Loucy (cell line): ENCODE results near the gene USP15.

Source experiments
- H2AFZ ChIP-seq: fragments of 200-600 bp; sonication (generic); 2 replicates; pipeline ENCODE4 v1.6.0; 2016; ENCODE audit warnings: antibody characterized with exemption, mild to moderate bottlenecking, low read length, moderate library complexity
- H3F3A ChIP-seq: fragments of 200-600 bp; 2 replicates; pipeline ENCODE4 v1.6.0; 2016; ENCODE audit warnings: antibody characterized with exemption, low read depth, mild to moderate bottlenecking
- H3K27me3 ChIP-seq: fragments of 200-600 bp; sonication (generic); 2 replicates; pipeline ENCODE4 v1.6.1; 2014; ENCODE audit warnings: low read length, mild to moderate bottlenecking; ENCODE audit not compliant: insufficient read depth, poor library complexity, severe bottlenecking
- H3K36me3 ChIP-seq: fragments of 200-600 bp; sonication (generic); 2 replicates; pipeline ENCODE4 v1.6.1; 2016; ENCODE audit warnings: low read length; ENCODE audit not compliant: insufficient read depth
- H3K4me1 ChIP-seq: fragments of 200-600 bp; sonication (generic); 2 replicates; pipeline ENCODE4 v1.5.1; 2014; ENCODE audit warnings: low read length, mild to moderate bottlenecking; ENCODE audit not compliant: insufficient read depth, poor library complexity, severe bottlenecking
- H3K4me2 ChIP-seq: fragments of 200-600 bp; sonication (generic); 2 replicates; pipeline ENCODE4 v1.6.0; 2014; ENCODE audit warnings: antibody characterized with exemption, low read length, low read depth, mild to moderate bottlenecking; ENCODE audit not compliant: poor library complexity, severe bottlenecking
- H3K4me3 ChIP-seq: fragments of 200-600 bp; sonication (generic); 2 replicates; pipeline ENCODE4 v1.5.1; 2014; ENCODE audit warnings: low read length, mild to moderate bottlenecking, mixed read lengths; ENCODE audit not compliant: poor library complexity, severe bottlenecking
- H3K79me2 ChIP-seq: fragments of 200-600 bp; sonication (generic); 2 replicates; pipeline ENCODE4 v1.6.1; 2014; ENCODE audit warnings: low read length; ENCODE audit not compliant: insufficient read depth
- H3K9ac ChIP-seq: fragments of 200-600 bp; sonication (generic); 2 replicates; pipeline ENCODE4 v1.6.0; 2014; ENCODE audit warnings: mild to moderate bottlenecking, low read depth, low read length, moderate library complexity; ENCODE audit not compliant: poor library complexity, severe bottlenecking
- H3K9me2 ChIP-seq: fragments of 200-600 bp; sonication (generic); replicated peaks from 2 replicates; pipeline ENCODE4 v1.6.1; 2016; ENCODE audit warnings: low read depth, low read length, mixed read lengths
- H3K9me3 ChIP-seq: fragments of 200-600 bp; sonication (generic); 2 replicates; pipeline ENCODE4 v1.6.1; 2014; ENCODE audit warnings: mild to moderate bottlenecking, antibody characterized with exemption, low read length, low read depth; ENCODE audit not compliant: insufficient read depth
- H4K20me1 ChIP-seq: fragments of 200-600 bp; sonication (generic); 2 replicates; pipeline ENCODE4 v1.6.0; 2014; ENCODE audit warnings: antibody characterized with exemption, low read length, mild to moderate bottlenecking; ENCODE audit not compliant: insufficient read depth, poor library complexity, severe bottlenecking
- EZH2phosphoT487 ChIP-seq: fragments of 200-600 bp; IDR thresholded peaks from 2 replicates; pipeline ENCODE4 v1.6.1; 2018; ENCODE audit warnings: antibody characterized with exemption, mild to moderate bottlenecking, moderate library complexity, borderline replicate concordance
- TF ChIP-seq, protein P1 (sequence below): fragments of 200-600 bp; sonication (generic); conservative IDR thresholded peaks from 2 replicates; pipeline ENCODE4 v1.5.1; 2014; ENCODE audit warnings: mild to moderate bottlenecking, antibody characterized with exemption, low read length

The USP15 gene

DNA sequence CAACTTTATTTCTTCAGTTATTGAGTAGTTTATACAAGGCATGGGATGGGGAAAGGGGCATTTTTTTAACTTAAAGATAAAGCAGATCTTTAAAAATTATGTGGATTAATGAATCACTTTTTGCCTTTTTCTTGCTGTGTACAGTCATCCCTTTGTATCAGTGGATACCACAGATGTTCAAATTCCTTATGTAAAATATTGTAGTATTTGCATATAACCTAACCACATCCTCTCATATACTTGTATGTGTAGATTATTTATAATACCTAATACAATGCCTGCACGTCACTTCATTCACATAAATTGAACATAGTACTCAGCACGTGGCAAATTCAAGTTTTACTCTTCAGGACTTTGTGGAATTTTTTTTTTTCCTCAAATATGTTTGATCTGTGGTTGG, 139.9 kb downstream of the USP15 start:
- Histone ChIP-seq H3K27me3 (no peaks in the 10 kb centered on the region), H3K79me2 (no peaks in the 10 kb centered on the region), H3K4me3 (no peak overlapping the region), H3K9me2 (no peaks in the 10 kb centered on the region), H3F3A (no peaks in the 10 kb centered on the region), H4K20me1 (no peaks in the 10 kb centered on the region), H3K4me2 (no peak overlapping the region), H3K36me3 (peaks cover 82% of the 10 kb centered on the region), H2AFZ (no peak overlapping the region), H3K9me3 (no peaks in the 10 kb centered on the region), H3K4me1 (no peaks in the 10 kb centered on the region), H3K9ac (no peak overlapping the region)
- TF ChIP-seq, protein P1, sequence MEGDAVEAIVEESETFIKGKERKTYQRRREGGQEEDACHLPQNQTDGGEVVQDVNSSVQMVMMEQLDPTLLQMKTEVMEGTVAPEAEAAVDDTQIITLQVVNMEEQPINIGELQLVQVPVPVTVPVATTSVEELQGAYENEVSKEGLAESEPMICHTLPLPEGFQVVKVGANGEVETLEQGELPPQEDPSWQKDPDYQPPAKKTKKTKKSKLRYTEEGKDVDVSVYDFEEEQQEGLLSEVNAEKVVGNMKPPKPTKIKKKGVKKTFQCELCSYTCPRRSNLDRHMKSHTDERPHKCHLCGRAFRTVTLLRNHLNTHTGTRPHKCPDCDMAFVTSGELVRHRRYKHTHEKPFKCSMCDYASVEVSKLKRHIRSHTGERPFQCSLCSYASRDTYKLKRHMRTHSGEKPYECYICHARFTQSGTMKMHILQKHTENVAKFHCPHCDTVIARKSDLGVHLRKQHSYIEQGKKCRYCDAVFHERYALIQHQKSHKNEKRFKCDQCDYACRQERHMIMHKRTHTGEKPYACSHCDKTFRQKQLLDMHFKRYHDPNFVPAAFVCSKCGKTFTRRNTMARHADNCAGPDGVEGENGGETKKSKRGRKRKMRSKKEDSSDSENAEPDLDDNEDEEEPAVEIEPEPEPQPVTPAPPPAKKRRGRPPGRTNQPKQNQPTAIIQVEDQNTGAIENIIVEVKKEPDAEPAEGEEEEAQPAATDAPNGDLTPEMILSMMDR, result no peak
- no peak for TF ChIP-seq EZH2phosphoT487

GRCh38 chr12:62401631-62402030, 141.4 kb downstream of the USP15 start:
- no peak overlapping the region for H3K4me2 ChIP-seq
- peaks cover 2% of the 10 kb centered on the region; the same call in 1 of the 2 replicates for H3F3A ChIP-seq
- TF ChIP-seq EZH2phosphoT487, result no peak
- H3K9me3 ChIP-seq, result no peaks in the 10 kb centered on the region
- H3K79me2 ChIP-seq, result no peaks in the 10 kb centered on the region
- no peaks in the 10 kb centered on the region for H3K9me2 ChIP-seq
- H3K4me3 ChIP-seq, result no peak overlapping the region
- peaks cover 81% of the 10 kb centered on the region for H3K36me3 ChIP-seq
- no peaks in the 10 kb centered on the region for H4K20me1 ChIP-seq
- H2AFZ ChIP-seq, result no peak overlapping the region
- no peak overlapping the region for H3K9ac ChIP-seq
- H3K27me3 ChIP-seq, result no peaks in the 10 kb centered on the region
- H3K4me1 ChIP-seq, result no peaks in the 10 kb centered on the region

DNA sequence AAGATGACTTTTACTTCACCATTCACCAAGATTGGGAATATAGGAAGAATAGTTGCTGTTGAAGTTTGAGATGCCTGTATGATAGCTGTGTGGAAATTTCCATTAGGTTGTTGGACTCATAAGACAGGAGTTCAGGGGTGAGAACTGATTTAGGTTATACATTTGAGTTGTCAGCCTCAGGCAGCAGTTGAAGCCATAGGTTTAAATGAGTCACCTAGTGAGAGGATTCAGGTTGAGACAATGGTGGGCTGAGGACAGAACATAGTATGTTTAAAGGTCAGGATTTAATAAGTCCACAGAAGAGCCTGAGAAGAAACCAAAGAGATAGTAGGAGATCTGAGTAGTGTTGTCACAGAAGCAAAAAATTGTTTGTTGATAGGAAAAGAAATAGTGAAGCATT, 142.8 kb downstream of the USP15 start:
- Histone ChIP-seq H3K36me3 (peaks cover 73% of the 10 kb centered on the region), H3K9me2 (no peaks in the 10 kb centered on the region), H3K4me3 (no peak overlapping the region), H3K4me1 (no peaks in the 10 kb centered on the region), H3K79me2 (no peaks in the 10 kb centered on the region), H3F3A (peaks cover 2% of the 10 kb centered on the region; the same call in 1 of the 2 replicates), H3K9me3 (no peaks in the 10 kb centered on the region), H2AFZ (no peak overlapping the region), H3K4me2 (no peak overlapping the region), H4K20me1 (no peaks in the 10 kb centered on the region), H3K9ac (no peak overlapping the region), H3K27me3 (no peaks in the 10 kb centered on the region)
- TF ChIP-seq EZH2phosphoT487, result no peak
- TF ChIP-seq, protein P1, result no peak

GRCh38 chr12:62407587-62407986, 147.4 kb downstream of the USP15 start:
- H3K9me2 ChIP-seq, result no peaks in the 10 kb centered on the region
- no peaks in the 10 kb centered on the region for H4K20me1 ChIP-seq
- no peaks in the 10 kb centered on the region for H3K79me2 ChIP-seq
- peaks cover 2% of the 10 kb centered on the region; the same call in 1 of the 2 replicates for H3F3A ChIP-seq
- H3K4me2 ChIP-seq, result no peak overlapping the region
- H2AFZ ChIP-seq, result no peak overlapping the region
- H3K4me3 ChIP-seq, result no peak overlapping the region
- TF ChIP-seq, protein P1, result no peak
- TF ChIP-seq EZH2phosphoT487, result no peak
- no peaks in the 10 kb centered on the region for H3K4me1 ChIP-seq
- peaks cover 35% of the 10 kb centered on the region for H3K36me3 ChIP-seq
- H3K27me3 ChIP-seq, result no peaks in the 10 kb centered on the region
- no peaks in the 10 kb centered on the region for H3K9me3 ChIP-seq
- H3K9ac ChIP-seq, result no peak overlapping the region
